PFSK-1 (cell line): Measurements from ENCODE around the gene PGA5. TPM values are rescaled to one million over a fixed set of nuclear protein-coding genes. Genes with fewer than 3 reads are reported as not detected.
"Not testable (repeated sequence)": the region's sequence is repeated elsewhere in the genome, so short reads cannot be mapped to it uniquely, and the experiment has no call there.

Source experiments
- FOXP2 ChIP-seq: optimal IDR thresholded peaks from 2 replicates; pipeline ENCODE3; 2011; ENCODE audit warnings: borderline replicate concordance, control low read depth, inconsistent platforms; ENCODE audit not compliant: insufficient read depth; ENCODE audit errors: extremely low read length, extremely low read depth
- POLR2AphosphoS5 ChIP-seq: IDR thresholded peaks from 2 replicates; pipeline ENCODE4 v1.6.1; 2012; ENCODE audit warnings: low read depth, mild to moderate bottlenecking, control low read depth, low read length, moderate library complexity
- REST ChIP-seq, 2 experiments: IDR thresholded peaks; 2 replicates each; pipeline versions ENCODE4 v1.6.1 to v1.8.0; 2011 to 2012; ENCODE audit warnings: low read depth in 2 of 2, low read length in 2 of 2, control low read depth in 1 of 2, inconsistent platforms in 1 of 2, mild to moderate bottlenecking in 1 of 2, moderate library complexity in 1 of 2; ENCODE audit not compliant: insufficient read depth in 1 of 2
- SIN3A ChIP-seq: IDR thresholded peaks from 2 replicates; pipeline ENCODE4 v1.6.1; 2012; ENCODE audit warnings: mild to moderate bottlenecking, low read length, moderate library complexity, borderline replicate concordance; ENCODE audit not compliant: insufficient read depth
- TAF1 ChIP-seq: IDR thresholded peaks from 2 replicates; pipeline ENCODE4 v1.6.1; 2012; ENCODE audit warnings: low read length, control low read depth, borderline replicate concordance; ENCODE audit not compliant: insufficient read depth
- polyA plus RNA-seq: library from polyadenylated mRNA; unstranded; fragments of >200 nt; gene quantifications from one replicate; pipeline ENCODE4 v1.2.1, GENCODE V29; 2012; ENCODE audit warnings: low read depth, missing spikeins; ENCODE audit not compliant: insufficient read length

PGA5 gene
- not detected for polyA plus RNA-seq

DNA sequence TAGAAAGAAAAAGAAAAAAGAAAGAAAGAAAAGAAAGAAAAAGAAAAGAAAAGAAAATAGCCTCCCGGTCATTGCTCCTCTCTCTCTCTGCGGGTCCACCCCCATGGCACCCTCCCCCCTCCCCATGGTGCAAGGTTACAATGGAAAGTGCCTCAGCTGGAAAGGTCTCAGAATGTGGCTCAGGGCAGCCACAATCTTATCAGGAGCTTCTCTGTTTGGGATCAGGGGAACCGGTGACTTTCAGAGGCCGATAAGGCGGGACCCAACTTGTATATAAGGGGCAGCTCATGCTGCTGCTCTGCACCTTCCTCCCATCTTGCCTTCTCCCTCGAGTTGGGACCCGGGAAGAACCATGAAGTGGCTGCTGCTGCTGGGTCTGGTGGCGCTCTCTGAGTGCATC, at the start of gene PGA5:
TSS of gene PGA5 (plus strand) at position 301 of the 400 bp plus-strand sequence. CDS start at position 353, 52 bp downstream.
- TF ChIP-seq SIN3A, FOXP2, TAF1: not testable (repeated sequence)

DNA sequence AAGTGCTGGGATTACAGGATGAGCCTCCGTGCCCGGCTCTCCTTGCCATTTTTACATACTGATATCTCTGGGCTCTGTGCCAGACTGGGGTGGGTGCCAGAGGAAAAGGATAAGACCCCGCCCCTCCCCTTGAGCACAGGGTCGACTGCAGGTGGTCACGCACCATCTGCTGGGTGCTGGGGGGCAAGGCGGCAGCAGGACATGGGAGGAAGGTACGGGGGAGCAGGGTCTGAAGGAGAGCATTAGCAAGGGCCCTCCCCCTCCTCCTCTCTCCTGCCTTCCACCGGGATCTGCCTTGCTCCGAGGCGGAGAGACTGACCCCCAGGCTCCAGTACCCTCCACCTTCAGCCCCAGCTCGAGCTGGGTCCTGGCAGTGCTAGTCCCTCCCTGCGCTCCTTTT, 47.4 kb upstream of the PGA5 start:
- TF ChIP-seq POLR2AphosphoS5 (no peak), REST (IDR thresholded peaks at IDR 0.05; ENCODE audit: insufficient read depth in 1 of 2, low read depth in 2 of 2, low read length in 2 of 2) (no peak), FOXP2 (no peak), SIN3A (no peak), TAF1 (no peak)

DNA sequence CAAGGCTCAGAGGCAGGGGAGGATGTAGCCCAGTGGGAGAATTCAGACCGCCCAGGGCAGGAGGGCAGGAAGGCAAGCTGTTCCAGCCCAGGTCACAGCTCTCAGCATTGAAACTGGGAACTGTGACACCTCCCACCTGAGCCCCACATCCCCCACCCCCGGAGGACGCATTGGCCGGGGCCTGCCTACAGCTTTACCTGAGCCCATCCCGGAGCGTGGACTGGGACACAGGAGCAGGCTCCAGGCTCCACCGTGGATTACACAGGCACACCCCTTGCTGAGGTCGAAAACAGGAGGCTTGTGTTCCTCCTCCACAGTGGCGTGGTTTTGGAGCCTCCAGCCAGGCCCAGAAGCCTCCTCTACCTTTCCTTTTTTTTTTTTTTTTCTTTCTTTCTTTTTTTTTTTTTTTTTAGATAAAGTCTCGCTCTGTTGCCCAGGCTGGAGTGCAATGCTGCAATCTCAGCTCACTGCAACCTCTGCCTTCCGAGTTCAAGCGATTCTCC, 46.8 kb upstream of the PGA5 start:
- no peak for TF ChIP-seq FOXP2

DNA sequence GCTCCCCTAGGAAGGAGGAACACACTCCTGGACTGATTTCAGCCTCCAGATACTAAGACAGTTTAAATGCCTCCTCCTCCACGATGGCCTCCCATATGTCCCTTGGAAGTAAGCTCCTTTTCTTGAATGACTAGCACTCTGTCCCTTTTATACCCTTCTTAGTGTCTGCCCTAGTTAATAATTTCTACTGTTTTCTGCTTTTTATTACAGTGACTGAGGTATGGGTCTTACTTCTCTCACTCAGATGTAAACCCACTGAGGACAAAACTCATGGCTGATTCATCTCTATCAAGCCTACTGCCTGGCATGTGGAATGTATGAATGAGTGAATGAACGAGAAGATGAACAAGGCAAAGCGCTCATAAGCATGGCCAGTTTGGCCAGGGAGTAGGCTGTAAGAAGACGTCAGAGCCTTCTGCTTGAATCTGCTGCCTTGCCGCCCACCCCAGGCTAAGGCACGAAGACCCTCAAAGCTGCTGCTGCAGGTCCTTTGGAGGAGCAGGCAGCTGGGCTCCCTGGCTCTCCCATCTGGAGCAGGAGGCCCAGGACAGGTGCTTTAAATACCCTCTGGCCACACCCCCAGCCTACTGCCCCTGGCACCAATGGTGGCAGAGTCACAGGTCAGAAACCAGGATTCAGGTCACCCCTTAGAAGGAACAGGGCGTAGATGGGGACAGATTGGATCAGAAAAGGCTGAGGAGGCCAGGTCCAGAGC, 45.8 kb upstream of the PGA5 start:
- TF ChIP-seq SIN3A (no peak), TAF1 (no peak), POLR2AphosphoS5 (no peak), REST (IDR thresholded peaks at IDR 0.05; ENCODE audit: insufficient read depth in 1 of 2, low read depth in 2 of 2, low read length in 2 of 2) (no peak), FOXP2 (no peak)

DNA sequence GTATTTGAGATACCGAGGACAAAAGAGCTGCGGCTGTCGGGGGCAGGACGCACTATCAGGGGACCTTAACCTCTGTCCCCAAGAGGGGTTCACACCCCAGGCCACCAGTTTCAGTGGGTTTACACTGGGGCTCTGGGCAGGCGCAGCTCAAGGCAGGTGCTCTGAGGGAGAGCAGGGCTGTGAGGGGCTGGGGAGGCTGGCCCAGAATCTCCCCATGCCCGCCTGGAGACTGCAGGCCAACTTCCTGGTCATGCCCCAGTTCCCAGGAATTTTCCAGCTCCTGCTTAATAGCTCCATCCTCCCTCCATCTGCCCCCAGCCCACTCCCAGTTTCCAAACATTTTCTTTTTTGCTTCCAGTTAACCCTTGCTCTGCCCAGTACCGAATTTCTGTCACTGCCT, 45.3 kb upstream of the PGA5 start:
- TF ChIP-seq POLR2AphosphoS5 (no peak), SIN3A (no peak), REST (IDR thresholded peaks at IDR 0.05; ENCODE audit: insufficient read depth in 1 of 2, low read depth in 2 of 2, low read length in 2 of 2) (no peak), TAF1 (no peak), FOXP2 (no peak)

DNA sequence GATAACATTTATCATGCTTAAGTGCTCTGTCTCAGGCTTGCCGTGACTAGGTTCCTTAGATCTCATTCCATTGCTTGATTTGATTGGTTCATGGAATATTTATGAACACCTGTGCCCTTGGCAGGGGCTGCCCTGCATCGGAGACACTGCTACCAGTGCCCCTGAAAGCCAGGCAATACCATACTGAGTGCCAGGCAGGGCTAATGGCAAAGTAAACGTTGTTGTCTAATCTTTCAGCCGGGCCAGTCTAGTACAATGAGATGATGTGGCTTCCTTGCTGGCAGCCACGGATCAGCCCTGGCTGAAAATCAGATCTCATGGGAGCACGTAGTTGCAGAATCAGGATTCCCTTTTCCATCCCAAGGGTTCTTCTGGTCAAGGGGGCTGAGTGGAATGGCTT, 42.6 kb upstream of the PGA5 start:
- TF ChIP-seq SIN3A (no peak), REST (IDR thresholded peaks at IDR 0.05; ENCODE audit: insufficient read depth in 1 of 2, low read depth in 2 of 2, low read length in 2 of 2) (no peak), TAF1 (no peak), FOXP2 (no peak), POLR2AphosphoS5 (no peak)
